Femur (tissue), 1 donor: ENCODE data around the gene LRRC1.
"Not testable (repeated sequence)": the region's sequence is repeated elsewhere in the genome, so short reads cannot be mapped to it uniquely, and the experiment has no call there.

Experiments
- DNase-seq: peaks from one replicate; pipeline ENCODE4 v3.0.0-alpha.2; 2017

LRRC1 gene

GRCh38 chr6:53793318-53794136 lies 1.3 kb upstream of the LRRC1 start:
- peak; percentile 87 for DNase-seq

DNA sequence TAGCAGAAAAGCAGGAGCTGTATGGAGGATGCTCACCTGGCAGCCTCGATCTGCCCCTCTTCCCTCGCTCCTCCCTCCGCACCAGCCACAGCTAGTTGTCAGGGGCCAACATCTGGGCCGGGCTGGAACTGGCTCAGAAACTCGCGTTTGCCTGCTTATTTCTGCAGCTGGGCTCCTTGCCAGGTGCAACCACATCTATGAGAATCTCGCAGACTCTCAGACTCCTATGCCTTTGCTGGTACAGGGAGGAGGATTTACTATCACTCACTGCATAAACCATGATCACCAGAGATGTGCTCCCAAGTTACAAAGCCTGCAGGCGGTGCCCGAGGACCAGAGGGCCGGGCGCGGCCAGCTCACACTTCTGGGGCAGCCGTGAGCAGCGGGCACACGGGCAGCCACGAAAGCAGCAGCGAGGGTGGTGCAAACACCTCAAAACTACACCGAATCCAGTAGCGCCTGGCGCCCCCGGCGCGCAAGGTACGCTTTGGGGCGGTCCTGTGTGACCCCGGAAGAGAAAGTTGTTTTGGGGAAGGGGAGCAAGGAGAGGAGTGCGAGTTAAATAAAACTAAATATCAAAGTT lies 577 bp upstream of the LRRC1 start:
- DNase-seq, result peak; percentile 86

- no peak for DNase-seq
Measured at GRCh38 chr6:53795340-53795701, 516 bp downstream of the LRRC1 start.

DNA sequence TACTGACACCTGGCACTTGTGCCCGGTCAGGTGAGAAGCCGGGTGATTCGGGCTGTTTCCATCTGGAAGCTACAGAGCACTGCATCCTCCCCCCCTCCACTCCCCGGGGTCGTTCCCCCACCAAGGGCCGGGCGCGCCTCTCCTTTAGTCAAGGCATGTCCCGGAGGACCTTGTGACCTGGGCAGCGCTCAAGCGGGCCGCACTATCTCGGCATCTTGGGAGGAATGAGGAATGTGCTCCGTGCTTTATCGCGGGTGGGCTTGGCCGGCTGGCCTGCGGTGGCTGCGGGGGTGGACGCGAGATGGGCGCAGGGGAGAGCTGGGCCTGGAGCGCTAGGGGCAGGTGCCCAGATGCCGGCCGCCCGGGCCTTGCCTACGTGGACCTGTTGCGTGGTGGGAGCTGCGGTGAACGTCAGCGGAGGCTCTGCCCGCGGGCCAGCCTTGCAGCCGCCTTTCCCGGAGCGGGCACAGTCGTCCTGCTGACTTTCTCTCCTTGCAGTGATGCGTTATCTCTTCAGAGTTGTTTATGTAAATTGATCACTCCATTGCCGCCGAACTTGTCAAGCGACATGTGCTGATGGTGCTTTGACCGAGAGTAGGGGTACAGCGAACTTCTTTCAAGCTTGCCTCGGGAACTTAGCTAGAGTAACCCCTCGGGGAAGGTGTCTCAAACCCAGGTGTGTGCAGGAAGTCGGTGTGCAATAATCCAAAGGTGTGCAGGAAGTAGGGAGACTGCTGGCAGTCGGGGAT lies 1.1 kb downstream of the LRRC1 start:
- DNase-seq, result peak; percentile 56

- no peak for DNase-seq
Measured at GRCh38 chr6:53796451-53796780, 1.6 kb downstream of the LRRC1 start.

DNA sequence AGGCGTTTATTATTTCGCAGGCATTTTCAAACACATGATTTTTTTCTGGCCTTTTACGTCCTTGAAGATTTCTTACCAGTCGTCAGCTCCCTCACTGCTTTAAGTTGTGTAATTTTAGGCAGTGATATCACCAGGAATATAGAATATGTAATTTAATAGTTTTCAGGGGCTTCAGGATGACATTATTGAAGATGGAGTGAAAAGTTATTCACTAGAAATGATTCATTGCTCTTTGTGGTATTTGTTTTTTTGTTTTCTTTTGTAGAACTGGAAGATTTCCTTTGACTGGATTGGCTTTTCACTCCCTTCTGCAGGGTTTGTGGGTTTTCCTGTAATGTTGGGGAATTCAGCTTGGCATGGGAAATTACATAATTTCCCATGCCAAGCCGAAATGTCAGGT lies 2.0 kb downstream of the LRRC1 start:
- no peak for DNase-seq

DNA sequence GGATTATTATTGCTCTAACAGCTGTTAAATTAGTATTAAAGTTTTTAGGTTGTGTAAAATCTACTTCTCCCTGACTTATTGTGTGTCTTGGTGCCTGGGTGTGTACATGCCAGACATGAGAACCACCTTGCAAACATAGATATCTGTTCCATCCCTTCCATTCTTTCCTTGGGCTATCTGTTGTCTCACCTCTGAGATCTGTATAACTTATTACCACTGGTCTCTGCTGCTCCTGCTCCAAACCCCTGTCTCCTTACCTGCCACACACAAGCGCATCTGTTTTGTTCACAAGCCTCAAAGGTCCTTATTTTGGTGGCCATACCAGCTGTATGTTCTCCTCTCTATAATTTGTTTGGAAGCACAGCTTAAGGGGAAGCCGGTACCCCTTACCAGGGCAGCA lies 2.5 kb downstream of the LRRC1 start:
- DNase-seq, result no peak

- DNase-seq, result no peak
Measured at GRCh38 chr6:53799340-53799739, 4.5 kb downstream of the LRRC1 start.

DNA sequence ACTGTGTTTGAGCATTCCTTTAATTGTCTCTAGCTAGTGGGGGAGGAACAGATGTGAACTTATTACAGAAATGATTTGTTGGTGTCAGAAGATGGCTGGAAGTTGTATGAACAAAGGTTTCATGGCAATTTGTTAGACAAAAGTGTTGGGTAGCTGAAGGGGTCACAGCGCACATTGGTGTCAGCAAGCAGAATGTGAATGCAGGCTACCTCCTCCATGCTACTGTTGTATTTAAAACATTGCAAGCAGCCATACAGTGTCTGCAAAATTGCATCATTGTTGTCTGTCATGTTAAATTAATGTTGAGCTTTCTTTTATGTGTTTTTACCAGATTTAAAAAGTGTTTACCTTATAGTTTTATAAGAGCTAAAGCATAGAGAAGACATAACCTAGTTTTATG lies 6.2 kb downstream of the LRRC1 start:
- DNase-seq, result no peak

DNA sequence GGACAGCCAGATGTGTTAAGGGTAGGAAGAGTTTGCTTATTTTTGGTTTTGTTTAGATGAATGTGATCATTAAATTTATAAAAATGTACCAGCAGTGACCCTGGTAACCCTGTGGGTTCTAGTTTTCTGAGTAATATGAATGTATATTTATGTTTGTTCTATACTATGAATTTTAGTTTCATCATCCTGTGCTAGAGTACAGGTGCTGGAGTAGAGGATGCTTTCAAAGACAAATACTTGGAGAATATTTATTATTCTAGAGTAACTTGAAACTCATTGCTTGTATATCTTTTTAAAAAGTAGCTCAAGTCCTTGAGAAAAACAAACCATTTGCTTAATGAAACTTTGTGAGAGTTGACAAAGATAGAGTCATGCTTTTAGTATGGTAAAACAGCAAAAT lies 7.8 kb downstream of the LRRC1 start:
- DNase-seq, result no peak

- DNase-seq, result no peak
Measured at GRCh38 chr6:53803081-53803860, 8.5 kb downstream of the LRRC1 start.

DNA sequence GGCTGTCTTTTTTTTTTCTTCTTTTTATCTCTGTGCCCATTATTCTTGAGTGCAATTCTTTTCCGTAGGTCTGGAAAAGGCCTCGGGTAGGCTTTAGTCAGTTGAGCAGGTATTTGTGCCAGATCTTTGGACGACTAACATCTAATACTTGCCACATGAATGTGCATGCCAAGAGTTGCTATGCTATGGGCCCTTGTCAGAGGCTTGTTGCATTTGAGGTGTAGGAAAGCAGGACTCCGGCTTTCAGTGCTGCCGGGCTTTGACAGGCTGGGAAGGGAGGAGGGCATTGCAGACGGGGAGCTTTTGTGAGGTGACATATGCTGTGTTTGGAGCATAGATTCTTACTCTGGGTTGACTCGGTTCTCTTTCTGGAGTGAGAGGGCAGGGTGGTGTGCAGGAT lies 10.2 kb downstream of the LRRC1 start:
- no peak for DNase-seq

DNA sequence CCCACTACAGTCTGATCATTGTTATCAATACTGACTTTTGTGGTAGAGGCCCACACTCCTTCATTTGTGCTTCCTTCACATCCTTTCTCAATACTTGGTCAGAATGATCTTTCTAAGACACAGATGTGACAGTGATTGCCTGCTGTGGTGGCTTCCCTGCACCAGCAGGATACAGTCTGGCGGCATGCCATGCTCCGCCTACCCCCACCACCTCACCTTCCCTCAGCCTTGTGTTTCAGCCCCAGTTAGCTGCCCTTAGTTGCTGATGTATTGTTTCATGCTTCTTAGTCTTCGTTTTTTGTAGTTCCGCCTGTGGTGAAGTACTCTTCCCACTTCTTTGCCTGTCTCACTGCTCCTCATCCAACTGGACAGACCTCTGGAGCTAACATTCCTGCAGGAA lies 10.9 kb downstream of the LRRC1 start:
- no peak for DNase-seq

DNA sequence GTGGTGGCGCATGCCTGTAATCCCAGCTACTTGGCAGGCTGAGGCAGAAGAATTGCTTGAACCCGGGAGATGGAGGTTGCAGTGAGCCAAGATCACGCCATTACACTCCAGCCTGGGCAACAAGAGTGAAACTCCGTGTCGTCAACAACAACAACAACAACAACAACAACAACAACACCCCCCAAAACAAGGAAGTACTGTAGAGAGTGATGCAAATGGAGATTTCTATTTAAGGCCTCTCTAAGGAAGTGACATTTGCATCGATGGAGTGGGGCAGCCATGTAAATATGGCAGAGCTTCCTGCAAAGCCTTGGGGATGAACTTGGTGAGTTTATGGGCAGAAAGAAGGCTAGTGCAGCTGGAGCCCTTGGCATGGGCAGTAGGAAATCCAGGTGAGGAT lies 12.8 kb downstream of the LRRC1 start:
- DNase-seq, result not testable (repeated sequence)

DNA sequence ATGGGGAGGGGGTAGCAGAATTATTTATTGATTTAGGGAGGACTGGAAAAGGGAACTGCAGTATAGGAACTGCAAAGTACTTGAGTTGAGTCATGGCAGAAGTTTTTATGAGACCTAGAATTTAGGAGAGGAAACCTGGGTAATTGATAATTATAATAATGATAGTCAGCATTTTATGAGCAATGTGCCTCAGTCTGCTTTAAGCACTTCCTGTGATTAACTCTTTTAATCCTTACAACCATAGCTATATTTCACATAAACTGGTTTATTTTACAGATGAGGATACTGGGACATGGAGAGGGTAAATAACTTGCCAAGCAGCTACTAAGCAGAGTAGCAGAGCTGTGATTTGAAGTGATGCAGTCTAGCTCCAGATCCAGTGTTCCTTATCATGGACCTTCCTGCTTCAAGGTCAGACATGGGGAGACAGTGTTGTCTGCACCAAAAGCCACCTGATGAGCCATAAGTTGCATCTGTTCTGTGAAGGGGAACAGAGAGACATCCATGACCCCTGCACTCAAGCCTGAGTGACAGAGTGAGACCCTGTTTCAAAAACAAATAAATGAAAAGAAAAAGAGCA lies 13.6 kb downstream of the LRRC1 start:
- DNase-seq, result no peak

DNA sequence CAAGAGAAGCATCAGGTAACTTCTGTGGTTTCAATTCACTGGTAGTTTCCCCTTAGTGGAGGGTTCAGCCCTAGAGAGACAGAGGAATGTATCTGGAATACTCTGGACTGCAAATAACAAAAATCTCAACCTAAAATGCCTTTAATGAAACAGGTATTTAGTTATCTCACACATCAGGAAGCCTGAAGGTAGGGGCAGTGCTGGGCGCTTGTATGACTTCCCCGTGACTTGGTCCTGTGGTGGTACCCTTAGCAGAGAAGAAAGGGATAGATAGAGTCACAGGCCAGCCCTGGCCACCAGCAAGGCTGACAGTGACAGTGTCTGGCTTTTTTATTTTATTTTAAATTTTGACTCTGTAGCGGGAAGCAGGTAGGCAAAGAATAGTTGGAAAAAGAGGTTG lies 14.9 kb downstream of the LRRC1 start:
- DNase-seq, result no peak

DNA sequence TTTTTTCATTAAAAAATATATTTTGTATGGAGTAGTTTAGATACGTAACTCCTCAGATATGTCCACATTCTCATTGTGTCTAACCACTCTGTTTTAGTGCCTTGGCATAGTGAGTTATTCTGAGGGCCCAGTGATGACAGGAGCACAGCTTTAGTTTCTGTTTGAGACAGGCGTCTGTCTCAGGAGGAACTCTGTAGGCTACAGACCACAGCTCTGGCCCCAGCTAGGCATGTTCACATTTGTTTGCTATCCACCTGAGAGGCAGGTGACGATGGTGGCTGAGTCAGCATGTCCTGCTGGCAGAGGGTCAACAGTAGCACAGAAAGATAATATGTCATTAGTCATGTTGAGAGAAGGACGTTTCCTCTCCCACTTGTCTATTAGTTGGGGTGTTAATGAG lies 16.3 kb downstream of the LRRC1 start:
- DNase-seq, result no peak

DNA sequence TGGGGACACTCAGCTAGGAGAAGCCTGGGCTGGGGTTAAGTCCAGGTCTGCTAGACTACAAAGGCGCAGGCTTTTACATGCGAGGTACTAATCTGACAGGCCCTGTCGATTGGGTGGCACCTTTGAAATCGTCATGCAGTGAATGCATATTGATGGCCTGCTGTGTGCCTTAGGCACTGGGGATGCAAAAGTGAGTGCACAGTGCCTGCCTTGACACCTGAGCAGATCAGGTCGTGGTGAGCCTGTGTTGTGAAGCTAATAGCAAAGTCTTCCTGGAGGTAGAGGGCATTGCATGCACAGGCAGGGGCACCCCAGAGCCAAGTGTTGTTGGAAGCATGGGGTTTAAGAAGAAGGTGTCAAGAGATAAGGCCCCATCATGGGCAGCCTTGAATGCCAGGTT lies 16.9 kb downstream of the LRRC1 start:
- DNase-seq, result no peak

DNA sequence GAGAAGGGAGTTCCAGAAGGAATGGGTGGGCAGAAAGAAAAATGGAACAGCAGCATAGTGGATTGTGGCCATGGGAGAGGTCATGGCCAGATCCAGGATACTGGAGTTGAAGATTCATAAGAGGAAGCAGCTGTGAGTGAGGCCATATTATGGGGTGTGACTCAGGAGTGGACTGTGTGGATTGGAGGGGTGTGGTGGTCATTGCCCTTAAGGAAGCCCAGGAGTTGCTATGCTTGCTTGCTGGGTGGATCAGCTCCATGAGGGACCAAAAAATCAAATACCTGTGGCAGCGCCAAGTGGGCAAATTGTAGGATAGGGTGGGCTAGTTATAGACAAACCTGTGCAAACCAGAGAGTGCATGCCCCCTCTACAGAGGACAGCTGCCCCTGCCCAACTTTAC lies 18.3 kb downstream of the LRRC1 start:
- no peak for DNase-seq

DNA sequence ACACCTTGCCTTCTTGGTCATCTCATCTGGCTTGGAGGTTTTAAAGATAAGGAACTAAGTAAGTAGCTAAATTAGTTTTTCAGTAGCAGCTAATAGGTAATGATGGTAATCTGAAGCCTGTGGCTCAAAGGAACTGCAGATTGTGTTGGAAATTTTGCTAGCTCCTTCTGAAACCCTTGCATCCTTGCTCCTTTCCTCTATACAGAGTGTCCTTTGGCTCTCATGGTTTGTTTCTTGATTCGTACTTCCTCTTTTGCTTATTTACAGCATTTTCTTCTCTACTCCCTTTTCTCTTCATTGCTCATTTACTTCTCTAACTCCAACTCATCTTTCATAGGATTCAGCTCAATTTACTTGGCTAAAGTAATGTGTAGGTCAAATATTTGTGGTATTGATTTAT lies 19.0 kb downstream of the LRRC1 start:
- no peak for DNase-seq

DNA sequence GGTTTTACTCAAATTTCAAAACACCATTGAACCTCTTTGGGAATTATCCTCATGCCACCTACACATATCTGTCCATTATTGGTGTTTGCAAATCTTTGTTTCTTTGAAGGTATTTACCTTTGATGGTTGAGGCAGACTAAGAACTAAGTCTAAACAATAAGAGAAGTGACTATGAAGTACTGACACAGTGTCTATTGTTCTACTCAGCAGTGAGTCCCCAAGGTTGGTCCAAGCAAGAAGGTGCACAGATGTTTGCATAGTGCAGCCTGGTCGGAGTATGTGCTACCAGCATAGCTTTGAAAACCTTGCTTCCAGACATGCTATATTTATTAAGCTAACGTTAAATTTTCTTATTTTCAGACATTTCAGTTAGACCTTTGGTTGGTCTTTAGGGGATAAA lies 19.5 kb downstream of the LRRC1 start:
- DNase-seq, result no peak

DNA sequence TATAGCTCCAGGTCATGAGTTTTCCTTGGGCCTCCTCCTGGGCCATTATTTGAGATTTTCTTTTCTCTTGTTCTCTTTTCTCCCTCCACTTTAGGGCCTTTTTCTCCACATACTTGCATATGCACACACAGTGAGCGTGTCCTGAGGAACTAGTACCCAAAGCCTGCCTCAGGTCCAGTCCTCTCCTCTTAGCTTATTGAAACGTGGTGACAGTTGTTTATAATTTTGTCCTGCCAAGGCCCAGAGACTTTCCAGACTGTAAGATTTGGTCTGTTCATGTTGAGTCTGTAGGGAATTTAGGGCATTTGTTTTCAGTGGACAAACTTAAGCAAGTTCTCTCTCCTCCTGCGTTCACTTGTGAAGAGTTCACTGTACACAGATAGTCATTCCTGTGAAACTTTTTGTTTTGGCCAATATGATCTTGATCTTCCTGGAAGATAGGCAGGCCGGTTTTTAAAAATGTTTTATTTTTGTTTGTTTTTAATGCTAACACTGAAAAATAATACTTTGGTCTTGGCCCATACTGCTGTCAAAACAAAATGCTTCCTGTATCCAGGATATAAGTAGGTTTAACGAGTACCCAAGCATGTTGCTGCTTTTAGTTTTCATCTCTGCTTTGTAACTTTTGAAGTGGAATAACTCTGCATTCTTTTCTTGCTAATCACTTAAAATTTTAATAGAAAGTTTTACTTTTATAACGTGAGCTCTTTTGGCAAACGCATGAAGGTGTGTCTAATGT lies 20.7 kb downstream of the LRRC1 start:
- DNase-seq, result no peak
